GM19452 (cell line): Measurements from ENCODE around the gene UBTD1.
"Not testable (repeated sequence)": the region's sequence is repeated elsewhere in the genome, so short reads cannot be mapped to it uniquely, and the experiment has no call there.

Experiments used
- ATAC-seq: cut with Tn5 transposase; IDR thresholded peaks from one replicate; pipeline ENCODE4 v1.9.1; 2021; ENCODE audit not compliant: unreplicated experiment

The UBTD1 gene

GRCh38 chr10:97514344-97514743 lies 15.6 kb downstream of the UBTD1 start:
- ATAC-seq = no peak

GRCh38 chr10:97515271-97515978 lies 16.7 kb downstream of the UBTD1 start:
- no peak for ATAC-seq

GRCh38 chr10:97517096-97517750 lies 18.5 kb downstream of the UBTD1 start:
- ATAC-seq = no peak

DNA sequence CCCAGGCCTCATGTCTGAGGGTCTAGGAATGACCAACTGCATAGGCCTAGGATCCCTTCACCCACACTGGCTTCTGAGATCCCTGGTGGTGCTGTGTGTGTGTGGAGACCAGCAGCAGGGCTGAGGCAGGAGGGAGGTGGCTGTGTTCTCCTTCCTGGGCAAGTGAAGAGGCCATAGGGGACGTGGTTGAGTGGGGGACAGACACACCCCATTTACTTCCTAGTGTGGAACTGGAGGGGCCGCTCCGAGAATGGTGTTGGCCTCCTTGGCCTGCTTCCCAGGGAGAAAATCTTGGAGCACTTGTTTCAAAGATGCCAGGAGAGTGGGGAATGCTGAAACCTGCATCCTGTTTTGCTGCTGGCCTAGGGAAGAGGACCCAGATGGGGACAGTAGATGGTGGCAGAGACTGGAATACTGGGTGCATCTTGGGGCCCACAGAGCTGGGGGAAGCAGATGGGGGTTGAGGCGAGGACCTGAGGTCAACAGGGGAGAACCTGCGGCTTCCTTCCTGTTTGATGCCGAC lies 19.1 kb downstream of the UBTD1 start:
- no peak for ATAC-seq

GRCh38 chr10:97518301-97519043 lies 19.7 kb downstream of the UBTD1 start:
- no peak for ATAC-seq

DNA sequence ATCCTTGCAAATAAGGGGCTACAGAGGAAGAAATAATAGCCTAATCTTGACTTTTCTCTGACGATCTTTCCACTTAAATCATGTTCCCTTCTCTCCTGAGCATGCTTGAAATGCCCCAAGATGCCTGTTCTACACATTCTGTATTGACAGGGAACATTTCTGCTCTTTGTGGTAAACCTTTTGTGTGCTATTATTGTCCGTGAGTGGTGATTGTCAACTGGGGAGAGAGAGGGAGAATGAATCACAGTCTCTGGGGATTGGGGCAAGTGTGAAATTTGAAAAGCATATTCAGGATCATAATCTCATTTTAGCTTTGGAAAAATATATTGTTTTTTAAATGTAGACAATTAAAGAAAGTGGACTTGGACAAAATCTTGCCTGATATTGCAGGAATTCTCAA lies 20.6 kb downstream of the UBTD1 start:
- ATAC-seq = no peak

DNA sequence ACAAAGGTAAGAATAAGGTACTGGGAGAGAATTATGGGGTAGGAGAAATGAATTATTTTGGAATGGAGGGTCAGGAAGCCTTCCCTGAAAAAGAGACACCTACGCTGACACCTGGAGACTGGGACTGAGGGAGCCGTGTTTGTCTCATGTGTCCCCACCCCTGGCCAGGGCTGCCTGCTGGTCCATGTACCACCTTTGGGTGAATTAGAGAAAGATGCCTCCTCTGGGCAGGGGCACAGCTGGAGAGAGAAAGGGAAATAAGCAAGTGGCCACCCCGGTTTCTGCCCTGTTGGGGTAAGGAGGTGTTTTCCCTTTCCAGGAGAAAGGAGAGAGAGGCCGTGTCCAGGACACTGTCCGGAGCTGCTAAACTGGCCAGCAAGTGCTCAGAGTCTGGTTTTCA lies 21.8 kb downstream of the UBTD1 start:
- no peak for ATAC-seq

- no peak for ATAC-seq
Observed at GRCh38 chr10:97520978-97521761, 22.4 kb downstream of the UBTD1 start.

- ATAC-seq = no peak
Observed at GRCh38 chr10:97522071-97522470, 23.3 kb downstream of the UBTD1 start.

- no peak for ATAC-seq
Observed at GRCh38 chr10:97522937-97523336, 24.2 kb downstream of the UBTD1 start.

DNA sequence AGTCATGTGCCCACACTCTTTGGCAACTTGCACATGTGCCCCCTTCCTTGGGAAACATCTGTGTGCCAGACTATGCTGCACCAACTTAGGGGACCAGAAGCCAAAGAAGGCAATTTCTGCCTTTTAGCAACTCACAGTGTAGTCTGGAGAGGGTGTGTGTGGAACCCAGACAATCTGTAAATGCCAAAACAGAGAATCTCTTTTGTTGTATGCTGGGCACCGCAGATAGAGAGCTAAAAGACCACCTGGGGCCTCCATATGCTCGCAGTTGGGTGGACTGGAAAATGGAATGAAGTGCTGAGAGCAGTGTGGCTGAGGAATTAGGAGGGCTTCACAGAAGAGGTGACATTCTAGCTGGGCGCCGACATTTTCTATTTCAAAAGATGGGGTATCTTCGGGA lies 26.4 kb downstream of the UBTD1 start:
- no peak for ATAC-seq

DNA sequence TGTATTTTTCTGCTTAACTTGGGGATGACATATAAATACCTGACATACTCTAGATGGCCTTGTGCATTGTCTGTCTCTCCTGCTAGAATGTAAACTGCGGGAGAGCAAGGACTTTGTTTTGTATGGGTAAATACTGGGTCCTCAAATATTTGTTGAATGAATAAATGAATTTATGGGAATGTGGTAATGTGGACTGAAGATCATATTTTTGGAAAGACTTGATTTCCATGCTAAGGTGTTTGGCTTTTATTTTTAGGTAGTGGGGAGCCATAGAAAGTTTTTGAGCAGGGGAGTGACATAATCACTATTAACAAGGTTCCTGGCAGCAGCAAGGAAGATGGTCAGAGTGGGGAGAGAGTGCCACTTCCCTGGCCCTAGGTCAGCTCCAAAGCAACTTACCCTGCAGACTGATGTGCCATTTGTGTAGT lies 27.0 kb downstream of the UBTD1 start:
- no peak for ATAC-seq

DNA sequence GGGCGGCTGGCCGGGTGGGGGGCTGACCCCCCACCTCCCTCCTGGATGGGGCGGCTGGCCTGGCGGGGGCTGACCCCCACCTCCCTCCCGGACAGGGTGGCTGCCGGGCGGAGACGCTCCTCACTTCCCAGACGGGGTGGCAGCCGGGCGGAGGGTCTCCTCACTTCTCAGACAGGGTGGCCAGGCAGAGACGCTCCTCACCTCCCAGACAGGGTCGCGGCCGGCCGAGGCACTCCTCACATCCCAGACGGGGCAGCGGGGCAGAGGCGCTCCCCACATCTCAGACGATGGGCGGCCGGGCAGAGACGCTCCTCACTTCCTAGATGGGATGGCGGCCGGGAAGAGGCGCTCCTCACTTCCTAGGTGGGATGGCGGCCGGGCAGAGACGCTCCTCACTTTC lies 30.2 kb downstream of the UBTD1 start:
- not testable (repeated sequence) for ATAC-seq

DNA sequence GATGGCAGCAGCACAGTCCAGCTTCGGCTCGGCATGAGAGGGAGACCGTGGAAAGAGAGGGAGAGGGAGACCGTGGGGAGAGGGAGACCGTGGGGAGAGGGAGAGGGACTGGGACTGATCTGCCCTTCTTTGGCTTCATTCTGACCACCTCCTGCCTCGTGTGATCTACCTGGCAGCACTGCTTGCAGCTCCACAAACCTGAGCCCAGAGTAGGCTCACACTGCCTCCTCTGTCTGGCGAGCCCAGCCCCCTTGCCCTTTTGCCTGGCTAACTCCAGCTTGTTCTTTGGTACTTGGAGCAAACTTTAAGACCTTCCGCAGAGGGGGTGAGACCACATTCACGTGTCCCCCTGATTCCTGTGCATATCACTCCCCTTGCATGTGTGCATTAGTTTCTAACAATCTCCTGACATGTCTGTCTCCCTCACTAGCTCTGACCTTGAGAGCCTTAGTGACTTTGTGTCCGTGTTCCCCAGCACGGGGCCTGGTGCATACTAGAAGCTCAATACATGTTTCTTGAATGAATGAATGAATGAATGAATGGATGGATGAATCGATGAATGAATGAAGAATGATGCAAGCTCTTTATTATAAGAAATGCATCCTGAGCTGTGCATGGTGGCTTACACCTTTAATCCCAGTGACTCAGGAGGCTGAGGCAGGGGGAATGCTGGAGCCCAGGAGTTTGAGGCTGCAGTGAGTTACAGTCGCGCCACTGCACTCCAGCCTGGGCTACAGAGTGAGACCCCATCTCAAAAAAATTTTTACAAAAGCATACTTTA lies 31.2 kb downstream of the UBTD1 start:
- no peak for ATAC-seq

DNA sequence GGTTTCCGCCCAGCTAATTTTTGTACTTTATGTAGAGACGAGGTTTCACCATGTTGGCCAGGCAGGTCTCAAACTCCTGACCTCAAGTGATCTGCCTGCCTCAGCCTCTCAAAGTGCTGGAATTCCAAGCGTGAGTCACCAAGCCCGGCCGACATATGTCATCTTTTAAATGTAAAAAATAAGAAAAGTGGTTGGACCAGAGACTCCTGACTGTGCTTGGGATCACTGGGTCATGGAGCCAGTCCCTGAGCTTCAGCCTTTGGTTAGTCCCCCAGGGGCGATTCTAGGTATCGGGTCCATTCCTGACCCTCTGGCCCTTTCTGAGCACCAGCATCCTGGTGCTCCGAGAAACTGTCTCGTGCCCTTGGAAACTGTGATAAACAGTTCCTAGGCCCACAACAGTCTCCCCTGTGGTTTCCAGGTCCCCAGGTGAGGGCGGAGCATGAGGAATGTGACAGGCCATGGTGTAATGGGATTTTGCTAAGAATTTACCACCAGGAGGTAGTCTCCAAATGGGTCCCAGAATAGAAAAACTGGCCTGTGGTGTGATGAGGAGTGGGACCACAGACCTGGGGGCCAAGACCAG lies 32.8 kb downstream of the UBTD1 start:
- no peak for ATAC-seq

DNA sequence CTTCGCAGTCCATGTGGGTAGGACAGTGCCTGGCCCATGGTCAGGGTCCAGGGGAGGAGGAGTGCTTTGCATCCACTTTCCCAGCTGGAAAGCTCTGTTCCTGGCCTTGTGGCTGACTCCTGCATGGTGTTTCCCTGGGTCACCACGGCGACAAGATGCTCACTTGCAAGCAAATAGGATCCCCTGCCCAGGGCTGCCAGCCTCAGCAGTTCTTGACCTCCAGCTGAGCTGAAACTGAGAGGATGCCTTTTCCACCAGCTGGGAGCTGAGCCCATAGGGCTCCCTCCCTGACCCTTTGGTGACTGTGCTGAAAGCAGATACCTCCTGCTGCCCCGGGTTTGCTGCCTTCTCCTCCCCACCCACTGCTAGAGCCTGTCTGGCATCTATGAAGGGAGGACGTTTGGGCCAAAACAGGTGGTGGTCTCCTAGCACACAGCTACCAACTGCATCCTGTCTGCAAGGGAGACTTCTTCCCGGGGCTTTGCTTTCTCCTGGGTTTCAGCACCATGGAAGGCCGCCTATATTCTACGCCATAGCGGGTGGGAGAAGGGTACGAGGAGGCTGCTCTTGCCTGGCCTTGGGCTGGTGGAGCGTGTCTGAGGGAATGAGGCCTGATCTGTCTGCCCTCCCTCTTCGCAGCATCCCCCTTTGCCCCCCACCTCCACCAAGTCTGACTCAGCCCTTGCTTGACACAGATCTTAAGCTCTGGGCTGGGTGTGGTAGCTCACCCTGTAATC lies 34.4 kb downstream of the UBTD1 start:
- ATAC-seq = no peak

GRCh38 chr10:97533888-97534287 lies 35.2 kb downstream of the UBTD1 start:
- no peak for ATAC-seq

GRCh38 chr10:97534746-97535367 lies 36.1 kb downstream of the UBTD1 start:
- ATAC-seq = no peak
